ENCODE measurements around the gene SERINC3.

DNA sequence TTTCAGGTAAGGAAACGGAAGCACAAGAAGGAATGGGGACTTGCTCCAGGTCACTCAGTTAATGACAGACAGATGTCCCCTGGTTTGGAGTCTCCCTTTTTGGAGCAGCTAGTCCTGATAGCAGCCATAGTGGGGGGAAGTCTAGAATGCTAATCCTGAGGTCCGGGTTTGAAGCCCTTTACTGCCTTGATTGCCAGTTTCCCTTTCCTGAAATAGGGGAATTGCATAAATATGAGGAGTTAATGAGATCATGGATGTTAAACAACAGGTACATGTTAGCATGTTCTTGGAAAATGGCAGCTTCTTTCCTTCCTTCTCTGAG is 46.5 kb downstream of the SERINC3 start:
- TF ChIP-seq CTCF (IDR thresholded peaks at IDR 0.05; ENCODE audit: poor library complexity), result no peak
- TF ChIP-seq EZH2 (IDR thresholded peaks at IDR 0.05; ENCODE audit: borderline replicate concordance), result no peak
- no peak for TF ChIP-seq EZH2phosphoT487 (IDR thresholded peaks at IDR 0.05; ENCODE audit: low read depth, severe bottlenecking, unreplicated experiment)
